GM18519 (cell line): ENCODE measurements around the gene PDE4D.

Experiments
- ATAC-seq: cut with Tn5 transposase; IDR thresholded peaks from one replicate; pipeline ENCODE4 v1.9.1; 2021; ENCODE audit warnings: mild to moderate bottlenecking, moderate library complexity; ENCODE audit not compliant: unreplicated experiment, low FRiP score

PDE4D gene

DNA sequence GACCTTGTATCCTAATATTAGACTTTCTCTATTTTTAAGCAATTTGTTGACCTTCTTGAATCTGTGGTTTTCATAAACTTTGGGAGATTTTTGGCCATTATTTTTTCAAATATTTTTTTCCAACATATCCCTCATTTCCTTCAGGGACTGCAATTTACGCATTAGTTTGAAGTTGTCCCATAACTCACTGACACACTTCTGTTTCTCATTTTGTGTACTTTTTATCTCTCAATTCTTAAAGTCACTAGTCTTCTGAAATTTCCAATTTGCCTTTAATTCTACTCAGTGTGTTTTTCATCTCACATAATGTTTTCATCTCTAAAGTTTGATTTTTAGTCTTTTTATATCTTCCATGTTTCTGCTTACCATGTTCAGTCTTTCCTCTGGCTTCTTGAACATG lies 953.9 kb downstream of the PDE4D start:
- no peak for ATAC-seq

DNA sequence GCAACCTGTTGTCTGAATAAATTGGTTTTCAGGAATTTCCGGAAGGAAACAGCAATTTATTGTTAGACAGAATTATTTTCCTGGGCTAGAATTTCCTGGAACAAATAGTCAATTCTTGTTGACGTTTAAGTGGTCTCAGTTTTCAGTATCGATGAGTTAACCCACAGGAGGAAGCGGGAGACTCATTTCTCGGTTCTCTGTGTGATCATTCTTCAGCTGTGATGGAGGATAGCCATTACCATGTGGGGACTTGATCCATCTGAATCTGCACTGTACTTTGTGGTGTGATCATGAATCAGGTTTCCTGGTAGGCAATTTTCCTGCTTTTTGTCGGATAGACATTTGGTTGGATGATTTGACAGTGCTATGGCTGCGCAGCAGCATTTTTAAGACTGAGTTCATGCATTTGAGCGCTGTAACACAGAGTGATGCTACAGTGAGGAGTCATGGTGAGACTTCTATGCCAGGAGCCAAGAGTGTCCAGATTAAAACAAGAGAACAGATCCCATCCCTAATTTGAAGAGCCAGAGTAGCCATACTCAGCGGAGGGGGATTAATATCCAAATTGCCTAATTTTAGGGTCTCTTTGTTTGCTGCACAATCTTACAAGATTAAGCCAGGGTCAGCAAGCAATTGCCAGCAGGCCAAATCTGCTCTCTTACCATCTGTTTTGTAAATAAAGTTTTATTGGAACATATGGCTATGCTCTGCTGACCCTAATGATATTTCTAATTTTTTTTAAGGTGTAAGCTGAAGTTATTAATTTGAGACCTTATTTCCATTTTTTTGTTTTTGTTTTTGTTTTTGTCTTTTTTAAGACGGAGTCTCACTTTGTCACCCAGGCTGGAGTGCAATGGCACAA lies 954.7 kb downstream of the PDE4D start:
- no peak for ATAC-seq

DNA sequence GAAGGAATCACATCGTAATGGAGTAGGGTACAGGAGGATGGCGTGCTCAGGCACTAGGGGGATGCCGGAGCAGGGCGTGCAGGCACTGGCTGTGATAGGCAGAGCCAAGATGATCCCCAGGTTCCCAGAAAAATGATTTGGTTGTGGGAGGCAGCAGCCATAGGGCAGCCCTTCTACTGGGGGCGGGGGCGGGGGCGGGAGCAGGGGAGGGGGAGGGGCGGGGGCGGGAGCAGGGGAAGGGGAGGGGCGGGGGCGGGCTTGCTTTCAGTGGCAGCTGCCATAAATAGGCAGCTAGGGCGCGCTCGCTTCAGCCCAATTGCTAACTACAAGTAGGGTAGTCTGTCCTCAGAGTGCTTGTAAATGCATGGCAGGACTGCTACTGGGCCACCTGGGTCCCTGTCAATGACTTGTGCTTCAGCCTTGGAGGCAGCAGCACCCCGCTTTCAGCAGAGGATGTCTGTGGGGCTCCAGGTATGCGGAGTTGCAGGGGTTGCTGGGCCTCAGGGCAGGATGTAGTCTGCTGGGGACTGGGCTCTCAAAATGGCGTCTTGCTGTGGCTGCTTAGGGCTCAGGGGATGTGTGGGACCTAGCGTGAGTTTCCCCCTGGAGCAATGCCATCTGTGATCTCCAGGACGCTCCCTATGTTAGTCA lies 956.4 kb downstream of the PDE4D start:
- no peak for ATAC-seq

DNA sequence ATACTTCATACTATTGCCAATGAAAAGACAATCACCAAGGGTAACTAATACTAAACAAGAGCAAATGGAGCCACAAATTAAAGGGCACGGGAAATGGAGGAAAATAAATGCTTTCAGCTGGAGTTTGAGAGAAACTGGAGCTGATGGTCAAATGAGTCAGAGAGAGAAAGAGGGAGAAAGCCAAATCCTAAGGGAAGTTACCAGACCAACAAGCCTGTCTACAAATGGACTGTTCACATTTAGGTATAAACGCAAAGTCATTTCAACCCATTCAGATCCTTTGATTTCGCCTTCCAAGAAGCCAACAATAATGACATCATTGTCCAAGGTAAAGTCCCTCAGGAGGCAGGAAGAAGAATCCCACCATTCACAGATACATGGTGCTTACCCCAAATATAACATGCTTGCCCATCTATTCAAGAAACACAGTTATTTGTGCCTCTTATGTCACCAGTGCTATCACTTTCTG lies 958.9 kb downstream of the PDE4D start:
- no peak for ATAC-seq

DNA sequence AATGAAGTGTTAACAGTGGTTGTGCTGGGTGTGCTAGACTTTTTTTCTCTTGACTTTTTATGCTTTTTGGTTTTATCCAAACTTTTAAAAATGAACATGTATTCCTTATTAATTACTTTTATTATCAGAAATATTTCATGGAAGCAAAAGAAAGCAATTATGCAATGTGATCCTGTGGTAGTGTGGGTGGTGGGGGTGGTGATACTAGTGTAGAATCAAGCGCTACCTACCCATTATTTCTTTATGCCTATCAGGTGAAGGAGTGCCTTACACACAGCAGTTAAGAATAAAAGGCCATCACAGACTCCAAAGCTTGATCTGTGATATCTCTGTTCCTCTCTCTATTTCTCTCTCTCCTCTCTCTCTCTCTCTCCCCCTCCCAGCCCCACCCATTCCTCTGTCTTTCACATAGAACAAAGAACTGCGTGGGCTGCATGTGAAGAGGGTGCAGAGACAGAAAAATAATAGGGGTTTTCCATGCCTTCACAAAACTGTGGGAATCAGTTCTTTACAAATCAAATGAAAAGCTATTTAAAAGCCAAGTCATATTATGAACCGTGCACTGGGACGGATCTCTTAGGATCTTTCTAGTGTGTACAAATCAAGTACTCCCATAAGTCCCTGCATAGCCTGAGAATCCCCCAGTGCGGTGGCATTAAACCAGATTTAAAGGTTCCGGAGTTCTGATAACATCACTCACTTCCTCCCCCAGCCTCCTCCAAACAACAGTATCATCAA lies 959.5 kb downstream of the PDE4D start:
- no peak for ATAC-seq

DNA sequence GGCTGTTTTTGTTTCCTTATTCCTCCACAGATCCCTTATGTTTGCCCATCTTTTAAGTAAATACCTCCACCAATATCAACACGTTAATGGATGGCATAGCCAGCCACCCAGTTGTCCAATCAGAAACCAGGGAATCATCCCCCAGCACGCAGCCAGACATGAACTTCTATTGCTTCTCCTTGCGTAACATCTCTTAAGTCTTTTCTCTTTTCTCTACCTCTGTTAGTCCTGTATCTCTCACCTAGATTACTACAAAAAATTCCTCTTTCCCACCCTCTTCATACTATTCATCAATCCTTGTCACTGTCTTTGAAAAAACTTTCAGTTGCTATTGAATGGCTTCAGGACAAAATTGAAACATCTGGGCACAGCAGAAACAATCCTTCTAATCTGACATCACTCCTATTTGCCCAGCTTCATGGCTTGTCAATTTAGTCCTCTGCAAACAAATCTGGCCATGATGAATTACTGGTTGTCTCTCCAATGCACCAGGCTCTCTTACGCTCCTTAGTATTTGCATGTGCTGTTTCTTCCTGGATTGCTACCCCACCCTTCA lies 961.4 kb downstream of the PDE4D start:
- ATAC-seq, result no peak

DNA sequence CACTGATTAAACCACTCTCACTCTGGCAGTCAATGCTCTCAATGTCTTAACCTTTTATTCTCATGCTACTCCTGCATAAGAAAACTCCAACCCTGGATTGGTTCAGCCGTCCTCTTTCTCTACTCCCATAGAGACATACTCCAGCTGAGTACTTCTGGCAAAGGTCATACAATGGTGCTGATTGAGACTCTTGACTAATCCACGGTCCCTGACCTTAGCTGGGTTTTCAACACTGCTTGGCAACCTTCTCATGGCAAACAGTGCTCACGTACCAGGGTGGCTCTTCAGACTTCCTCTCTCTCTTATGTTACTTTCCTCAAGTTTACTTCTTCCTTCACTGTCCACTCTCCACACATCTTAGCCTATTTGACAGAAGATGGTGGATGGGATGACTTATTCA lies 963.0 kb downstream of the PDE4D start:
- ATAC-seq, result no peak

DNA sequence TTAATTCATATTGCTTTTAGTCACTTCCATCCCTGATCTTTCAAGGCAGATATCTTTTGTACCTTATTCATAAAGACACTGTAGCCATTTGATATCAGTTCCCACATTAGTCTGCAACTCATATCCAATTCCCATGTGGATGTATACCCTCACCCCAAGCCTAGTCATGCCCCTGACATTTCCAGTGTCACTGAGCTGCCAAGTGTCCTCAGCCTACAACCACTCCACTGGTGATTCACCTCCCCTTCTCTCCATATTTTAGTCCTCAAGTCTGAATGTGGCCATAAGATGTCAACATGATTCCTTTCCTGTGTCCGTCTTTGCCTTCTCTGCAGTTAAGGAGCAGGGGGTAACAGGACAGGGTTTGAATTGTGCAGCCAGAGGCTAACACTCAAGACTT lies 963.8 kb downstream of the PDE4D start:
- no peak for ATAC-seq

DNA sequence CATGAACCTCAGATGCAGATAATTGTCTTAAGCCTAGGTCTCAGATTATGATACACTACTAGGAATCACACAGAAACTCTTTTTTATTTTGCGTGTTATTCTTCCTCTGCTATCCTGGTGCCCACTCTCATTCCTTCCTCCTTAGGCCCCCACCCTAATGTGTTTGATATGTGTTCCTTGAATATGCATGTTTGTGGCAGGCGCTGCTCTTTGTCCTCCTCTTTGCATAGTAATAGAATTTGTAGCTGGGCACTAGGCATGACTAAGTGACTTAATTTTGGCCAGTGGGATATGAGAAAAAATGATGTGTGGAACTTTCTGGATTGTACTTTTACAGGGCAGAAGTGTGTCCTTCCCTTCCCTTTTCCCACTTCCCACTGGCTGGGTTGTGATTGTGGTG lies 965.6 kb downstream of the PDE4D start:
- no peak for ATAC-seq

DNA sequence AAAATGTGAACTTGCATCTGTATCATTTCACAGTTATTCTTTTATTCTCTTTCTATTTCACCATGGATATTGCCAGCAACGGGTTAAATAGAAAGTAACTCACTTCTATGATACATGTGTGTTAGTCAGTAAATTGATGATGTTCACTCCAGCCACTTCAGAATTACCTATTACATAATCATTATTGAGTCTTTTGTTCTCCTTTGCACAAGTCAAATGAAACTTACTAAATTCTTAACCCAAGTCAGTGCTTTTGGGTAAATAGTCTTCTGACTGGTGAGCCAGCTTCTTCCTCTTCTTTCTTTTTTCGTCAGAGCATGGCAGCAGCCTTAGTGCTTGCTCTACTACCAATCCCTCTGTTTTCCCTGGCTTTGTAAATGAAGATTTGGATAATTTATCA lies 966.3 kb downstream of the PDE4D start:
- no peak for ATAC-seq

DNA sequence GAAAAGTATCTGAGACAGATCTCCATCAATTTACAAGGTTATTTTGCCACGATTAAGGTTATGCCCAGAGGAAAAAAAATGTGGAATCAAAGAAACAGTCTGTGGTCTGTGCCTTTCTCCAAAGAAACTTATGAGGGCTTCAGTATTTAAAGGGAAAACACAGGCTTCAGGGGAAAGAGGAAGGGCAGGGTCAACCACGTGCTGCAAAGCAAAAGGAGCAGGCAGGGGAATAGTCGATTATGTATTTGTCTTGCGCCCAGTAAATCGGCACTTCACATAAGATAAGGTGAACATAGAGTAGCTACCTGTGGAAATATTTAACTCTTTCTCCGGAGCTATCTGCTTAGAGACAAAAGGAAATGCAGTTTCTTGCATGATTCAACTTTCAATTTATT lies 967.0 kb downstream of the PDE4D start:
- no peak for ATAC-seq

DNA sequence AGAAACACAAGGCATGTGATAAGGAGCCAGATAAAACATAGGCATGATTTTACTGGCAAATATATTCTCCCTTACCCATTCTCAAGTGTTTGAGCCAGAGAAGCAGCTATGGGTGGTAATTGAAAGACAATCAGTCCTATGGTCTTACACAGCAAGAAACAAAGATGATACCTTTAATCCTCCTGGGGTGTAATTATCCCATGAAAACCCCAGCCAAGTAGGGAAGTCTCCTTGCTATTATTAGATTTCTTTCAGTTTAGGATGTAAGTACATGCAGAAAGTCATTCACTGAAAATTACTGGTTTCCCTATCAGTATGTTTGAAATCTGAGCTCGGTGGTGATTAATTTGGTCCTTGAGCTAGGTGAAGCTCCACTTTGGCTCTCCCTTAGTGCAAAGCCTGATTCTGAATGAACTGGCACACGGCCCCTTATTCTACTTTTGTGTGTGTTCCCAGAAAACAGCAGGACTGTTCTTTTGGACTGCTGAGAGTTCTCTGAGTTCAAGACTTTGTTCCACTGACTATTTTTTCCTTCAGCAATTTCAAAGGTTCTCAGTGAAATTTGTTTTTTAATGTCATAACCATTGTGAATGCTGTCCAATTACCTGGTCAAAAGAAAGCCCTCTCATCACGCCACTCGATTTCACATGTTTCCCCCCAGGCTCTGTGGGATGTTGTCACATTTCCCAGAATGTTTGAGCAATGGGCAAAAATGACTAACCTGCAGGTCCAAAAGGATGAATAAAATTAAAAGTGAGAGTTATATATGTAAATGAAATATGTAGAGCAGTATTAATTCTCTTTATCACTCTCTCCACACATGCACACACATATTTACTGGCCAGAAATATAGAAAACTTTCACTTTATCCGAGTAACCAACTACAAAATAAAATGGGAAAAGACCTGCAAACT lies 967.6 kb downstream of the PDE4D start:
- ATAC-seq, result no peak

DNA sequence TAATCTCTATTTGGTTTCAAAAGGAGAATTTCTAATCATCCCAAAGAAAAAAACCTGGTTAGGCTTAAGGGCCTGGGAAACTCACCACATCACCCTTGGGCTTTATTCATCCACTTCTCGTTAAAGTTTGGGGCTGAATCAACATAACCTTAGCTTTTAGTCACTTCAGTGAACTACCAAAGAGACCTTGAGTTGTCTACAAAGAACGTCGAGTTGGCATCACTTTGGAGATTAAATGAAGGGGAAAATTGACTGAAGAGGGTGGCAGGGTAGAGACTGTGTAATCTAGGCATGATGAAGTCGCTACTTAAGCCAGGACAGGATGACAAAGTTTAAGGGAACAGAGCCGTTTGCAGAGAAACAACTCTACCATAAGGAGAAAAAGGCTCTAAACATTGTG lies 969.2 kb downstream of the PDE4D start:
- ATAC-seq, result no peak

DNA sequence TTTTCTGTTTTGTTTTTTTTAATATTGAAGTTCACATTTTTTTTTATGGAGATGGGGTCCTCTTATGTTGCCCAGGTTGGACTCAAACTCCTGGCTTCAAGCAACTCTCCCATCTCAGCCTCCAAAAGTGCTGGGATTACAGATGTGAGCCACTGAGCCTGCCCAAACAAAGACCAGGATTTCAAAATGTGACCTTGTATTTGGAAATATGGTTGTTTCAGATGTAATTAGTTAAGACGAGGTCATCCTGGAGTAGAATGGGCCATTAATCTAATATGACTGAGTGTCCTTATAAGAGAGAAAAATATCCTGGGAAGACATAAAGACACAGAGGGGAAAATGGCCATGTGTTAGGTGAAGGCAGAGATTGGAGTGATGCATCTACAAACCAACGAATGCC lies 970.2 kb downstream of the PDE4D start:
- no peak for ATAC-seq

DNA sequence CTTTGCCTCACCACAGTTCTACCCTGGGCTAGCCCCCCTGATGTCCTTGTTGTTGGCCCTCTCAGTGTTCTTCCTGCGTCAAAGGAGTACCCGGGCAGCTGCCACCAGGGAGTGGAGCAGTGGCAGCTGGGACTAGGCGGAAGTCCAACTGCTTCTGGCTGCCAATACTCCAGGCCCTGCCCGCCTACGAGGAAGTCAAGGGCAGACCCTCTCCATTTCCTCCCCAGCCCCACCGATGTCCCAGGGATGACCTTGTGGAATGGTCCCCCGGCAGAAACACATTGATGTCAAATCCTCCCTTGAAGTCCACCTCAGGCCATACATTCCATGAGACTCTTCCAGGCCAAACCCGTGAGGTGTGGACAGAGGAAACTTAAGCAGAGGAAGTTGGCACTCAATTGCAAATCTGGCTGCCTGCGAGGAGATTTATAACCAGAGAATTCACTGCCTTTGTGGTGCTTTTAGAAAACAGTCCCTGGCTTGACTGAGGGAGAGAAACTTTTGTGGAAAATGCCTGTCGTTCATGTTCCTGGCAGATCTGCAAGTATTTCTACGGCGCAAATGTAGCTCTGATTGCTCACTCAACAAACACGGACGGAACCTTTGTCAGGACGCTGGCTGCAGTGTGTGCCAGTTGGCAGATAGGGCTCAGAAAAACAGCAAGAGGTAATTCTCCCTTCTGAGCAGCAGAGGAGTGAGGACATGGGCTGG lies 970.9 kb downstream of the PDE4D start:
- no peak for ATAC-seq

DNA sequence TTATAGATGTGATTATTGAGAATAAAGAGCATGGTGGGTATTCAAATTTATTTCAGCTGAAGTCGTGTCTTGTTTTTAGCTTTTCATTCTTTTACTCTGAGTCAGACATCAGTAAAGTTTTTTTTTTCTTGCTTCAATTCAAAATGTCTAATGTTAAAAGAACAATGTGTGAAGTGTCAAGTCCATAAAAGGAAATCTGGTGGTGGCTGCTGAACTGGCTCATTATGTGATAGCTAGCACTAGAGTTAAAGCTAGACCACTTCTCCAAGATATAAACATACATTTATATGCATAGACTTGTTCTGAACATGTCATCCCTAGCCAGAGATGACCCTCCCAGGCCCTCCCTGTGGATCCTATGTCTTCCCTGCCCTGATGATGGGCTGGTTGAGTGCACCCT lies 972.4 kb downstream of the PDE4D start:
- no peak for ATAC-seq

DNA sequence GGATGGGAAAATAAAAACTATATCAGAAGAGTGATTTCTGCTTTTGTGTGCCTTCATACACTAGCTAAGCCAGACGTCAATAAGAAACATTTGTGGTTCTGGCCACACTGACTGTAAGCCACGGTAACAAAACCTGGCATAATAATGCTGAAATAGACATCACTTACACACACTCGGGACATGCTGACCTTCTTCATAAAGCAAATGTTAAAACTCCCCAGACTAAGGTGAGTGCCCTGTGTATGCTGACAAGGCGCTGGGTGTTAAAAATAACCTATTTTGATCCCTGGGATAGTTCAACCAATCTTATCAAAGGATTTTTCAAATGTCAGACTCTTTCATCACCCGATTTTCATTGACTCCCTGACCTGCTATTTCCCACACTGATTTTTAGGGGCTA lies 973.7 kb downstream of the PDE4D start:
- no peak for ATAC-seq
